HG03432 (cell line): ENCODE results near the gene CRP.
"Not testable (repeated sequence)": the region's sequence is repeated elsewhere in the genome, so short reads cannot be mapped to it uniquely, and the experiment has no call there.

Source experiments
- ATAC-seq: cut with Tn5 transposase; IDR thresholded peaks from one replicate; pipeline ENCODE4 v1.9.1; 2021; ENCODE audit warnings: mild to moderate bottlenecking, moderate library complexity; ENCODE audit not compliant: unreplicated experiment

The CRP gene

GRCh38 chr1:159714529-159714928 is at the start of gene CRP:
TSS of gene CRP (minus strand) at chr1:159714589. CDS start at chr1:159714485, 104 bp downstream.
- ATAC-seq, result no peak

GRCh38 chr1:159763686-159764085 is 49.3 kb upstream of the CRP start:
- no peak for ATAC-seq

GRCh38 chr1:159756397-159756796 is 42.0 kb upstream of the CRP start:
- ATAC-seq, result no peak

- no peak for ATAC-seq
Observed at GRCh38 chr1:159755451-159756007, 41.1 kb upstream of the CRP start.

- ATAC-seq, result no peak
Observed at GRCh38 chr1:159753386-159753785, 39.0 kb upstream of the CRP start.

- ATAC-seq, result no peak
Observed at GRCh38 chr1:159752135-159752580, 37.8 kb upstream of the CRP start.

GRCh38 chr1:159751031-159751430 is 36.6 kb upstream of the CRP start:
- no peak for ATAC-seq

GRCh38 chr1:159750621-159751020 is 36.2 kb upstream of the CRP start:
- no peak for ATAC-seq

- ATAC-seq, result no peak
Observed at GRCh38 chr1:159749630-159750029, 35.2 kb upstream of the CRP start.

- no peak for ATAC-seq
Observed at GRCh38 chr1:159748370-159748769, 34.0 kb upstream of the CRP start.

GRCh38 chr1:159746666-159747065 is 32.3 kb upstream of the CRP start:
- no peak for ATAC-seq

- ATAC-seq, result no peak
Observed at GRCh38 chr1:159743651-159744410, 29.4 kb upstream of the CRP start.

GRCh38 chr1:159737238-159737916 is 23.0 kb upstream of the CRP start:
- no peak for ATAC-seq

GRCh38 chr1:159723188-159723587 is 8.8 kb upstream of the CRP start:
- not testable (repeated sequence) for ATAC-seq

GRCh38 chr1:159719990-159720389 is 5.6 kb upstream of the CRP start:
- ATAC-seq, result no peak

GRCh38 chr1:159715855-159716254 is 1.5 kb upstream of the CRP start:
- no peak for ATAC-seq

GRCh38 chr1:159712080-159712479 is 2.3 kb downstream of the CRP start:
- no peak for ATAC-seq

- no peak for ATAC-seq
Observed at GRCh38 chr1:159707472-159708260, 6.7 kb downstream of the CRP start.

GRCh38 chr1:159705904-159706256 is 8.5 kb downstream of the CRP start:
- no peak for ATAC-seq

GRCh38 chr1:159705251-159705903 is 9.0 kb downstream of the CRP start:
- ATAC-seq, result no peak

GRCh38 chr1:159704481-159704880 is 9.9 kb downstream of the CRP start:
- no peak for ATAC-seq
